Ammon's horn (tissue), 1 donor: ENCODE data around the gene GP9.

Experiments
- DNase-seq: peaks from one replicate; pipeline ENCODE4 v3.0.0-alpha.2; 2016; ENCODE audit warnings: low spot score

Gene GP9

DNA sequence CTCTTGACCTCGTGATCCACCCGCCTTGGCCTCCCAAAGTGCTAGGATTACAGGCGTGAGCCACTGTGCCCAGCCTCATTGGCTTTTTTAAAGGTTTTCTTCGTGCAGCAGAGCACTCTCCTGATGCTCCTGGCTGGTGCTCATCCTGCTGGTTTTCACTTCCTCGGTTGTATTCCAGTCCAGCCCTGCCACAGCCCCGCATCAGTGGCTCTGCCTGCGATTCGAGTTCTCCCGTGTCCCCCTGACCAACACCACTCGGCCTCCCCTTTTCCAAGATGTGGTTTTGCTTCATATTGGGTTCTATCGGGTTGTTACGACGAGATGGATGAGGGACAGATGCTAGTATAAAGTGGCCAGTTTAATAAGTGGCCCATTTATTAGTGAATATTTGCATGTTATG, 31.7 kb upstream of the GP9 start:
- no peak for DNase-seq

DNA sequence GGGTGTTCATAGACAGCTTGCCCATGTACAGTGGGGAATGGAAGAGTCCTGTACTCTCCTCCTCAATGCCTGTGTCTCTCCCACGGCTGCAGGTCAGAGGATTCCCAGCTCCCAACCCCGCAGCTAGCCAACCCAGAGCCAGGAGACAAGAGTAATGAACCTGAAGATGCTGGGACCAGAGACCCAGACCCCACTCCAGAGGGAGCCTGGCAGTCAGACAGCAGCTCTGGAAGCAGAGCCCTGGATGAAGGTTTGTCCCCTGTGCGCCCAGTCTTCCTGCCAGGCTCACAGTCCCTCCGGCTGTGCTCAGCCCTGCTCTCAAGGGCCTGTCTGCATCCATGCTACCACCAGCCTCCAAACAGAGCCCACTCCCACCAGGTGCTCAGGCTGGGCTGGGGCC, 30.0 kb upstream of the GP9 start:
- DNase-seq: no peak

DNA sequence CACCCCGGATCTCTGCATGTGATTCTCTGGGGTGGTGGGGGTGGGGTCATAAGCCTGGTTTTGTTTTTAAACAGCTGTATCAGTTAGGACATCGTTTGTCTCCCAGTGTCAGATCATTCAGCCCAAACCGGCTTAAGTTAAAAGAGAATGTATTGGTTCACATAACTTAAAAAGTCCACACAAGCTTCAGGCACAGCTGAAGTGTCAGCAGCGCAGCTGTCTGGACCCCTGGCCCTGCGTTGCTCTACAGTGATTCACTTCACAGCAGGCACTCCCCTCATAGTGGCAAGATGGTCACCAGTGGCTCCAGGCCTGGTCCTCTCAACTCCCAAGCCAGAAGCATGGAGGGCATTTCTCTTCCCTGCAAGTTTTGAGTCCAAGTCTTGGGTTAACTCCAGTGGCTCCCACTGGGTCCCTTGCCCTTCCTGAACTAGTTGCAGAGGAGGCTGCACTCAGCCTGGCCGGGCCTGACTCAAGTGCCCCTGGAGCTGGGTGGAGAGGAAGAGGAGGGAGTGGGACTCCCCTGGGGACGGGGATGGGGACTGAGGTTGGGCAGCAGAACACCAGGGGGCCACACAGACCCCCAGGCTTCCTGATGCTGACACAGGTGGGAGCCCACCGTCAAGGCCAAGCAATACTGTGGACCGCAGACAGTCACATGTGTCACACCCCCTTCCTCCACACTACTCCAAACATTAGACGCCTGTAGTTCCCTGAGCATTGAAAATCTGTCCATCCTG, 28.9 kb upstream of the GP9 start:
- no peak for DNase-seq

DNA sequence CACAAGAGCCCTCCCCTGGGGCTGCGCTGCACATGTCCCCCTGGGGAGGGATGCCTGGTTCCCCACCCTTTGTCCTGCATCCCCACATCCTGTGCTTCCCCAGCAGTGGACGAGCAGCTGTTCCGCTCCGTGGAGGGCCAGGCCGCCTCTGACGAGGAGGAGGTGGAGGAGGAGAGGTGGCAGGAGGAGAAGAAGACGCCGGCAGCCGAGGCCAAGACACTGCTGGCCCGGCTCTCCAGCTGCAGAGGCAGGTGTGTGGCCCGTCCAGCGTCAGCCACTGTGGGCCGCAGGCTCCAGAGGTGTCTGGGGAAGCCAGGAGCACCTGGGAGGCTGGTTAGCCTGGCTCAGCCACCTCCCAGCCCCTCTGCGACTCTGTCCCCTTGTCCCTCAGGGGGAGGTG, 27.9 kb upstream of the GP9 start:
- no peak for DNase-seq

DNA sequence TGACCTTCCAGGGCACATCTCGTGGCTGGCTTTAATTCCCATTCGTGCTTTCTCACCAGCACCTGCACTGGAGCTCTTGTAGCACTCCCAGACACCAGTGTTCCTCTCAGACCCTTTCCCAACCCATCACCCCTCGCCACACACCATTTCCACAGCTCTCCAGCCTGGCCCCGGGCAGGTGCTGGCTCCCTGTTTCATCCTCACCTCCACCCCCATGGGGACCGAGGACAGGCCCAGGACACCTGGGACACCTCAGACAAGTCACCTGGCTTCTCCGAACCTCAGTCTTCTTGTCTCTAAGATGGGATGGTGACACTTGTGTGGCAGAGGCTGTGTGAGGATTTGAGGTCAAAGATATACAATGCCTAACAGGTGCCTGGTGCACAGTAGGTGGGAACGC, 27.4 kb upstream of the GP9 start:
- DNase-seq: no peak

DNA sequence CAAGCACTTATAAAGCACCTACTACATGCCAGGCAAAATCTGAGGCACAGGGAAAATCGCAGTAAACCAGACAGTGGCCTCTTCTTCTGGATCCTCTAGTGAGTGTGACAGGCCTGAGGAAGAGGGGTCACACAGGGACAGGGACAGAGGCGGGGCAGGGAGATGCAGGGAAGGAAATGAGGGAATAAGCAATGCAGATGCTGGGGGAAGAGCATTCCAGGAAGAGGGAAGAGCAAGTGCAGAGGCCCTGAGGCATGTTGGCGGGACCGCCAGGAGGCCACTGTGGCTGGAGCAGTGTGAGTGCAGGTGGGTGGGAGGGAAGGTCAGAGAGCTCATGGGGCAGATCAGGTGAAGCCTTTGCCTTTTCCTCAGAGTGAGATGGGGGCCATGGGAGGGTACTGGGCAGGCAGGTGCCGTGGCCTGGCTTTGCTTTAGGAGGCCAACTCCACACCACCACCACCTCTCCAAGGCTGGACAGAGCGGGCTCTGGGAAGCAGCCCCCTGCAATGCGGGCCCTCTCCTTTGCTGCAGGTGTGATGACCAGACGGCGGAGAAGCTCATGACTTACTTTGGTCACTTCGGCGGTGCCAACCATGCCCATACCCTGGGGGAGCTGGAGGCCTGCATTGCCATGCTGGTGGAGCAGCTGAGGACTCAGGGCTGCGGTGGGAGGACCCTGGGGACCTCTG, 26.8 kb upstream of the GP9 start:
- no peak for DNase-seq

DNA sequence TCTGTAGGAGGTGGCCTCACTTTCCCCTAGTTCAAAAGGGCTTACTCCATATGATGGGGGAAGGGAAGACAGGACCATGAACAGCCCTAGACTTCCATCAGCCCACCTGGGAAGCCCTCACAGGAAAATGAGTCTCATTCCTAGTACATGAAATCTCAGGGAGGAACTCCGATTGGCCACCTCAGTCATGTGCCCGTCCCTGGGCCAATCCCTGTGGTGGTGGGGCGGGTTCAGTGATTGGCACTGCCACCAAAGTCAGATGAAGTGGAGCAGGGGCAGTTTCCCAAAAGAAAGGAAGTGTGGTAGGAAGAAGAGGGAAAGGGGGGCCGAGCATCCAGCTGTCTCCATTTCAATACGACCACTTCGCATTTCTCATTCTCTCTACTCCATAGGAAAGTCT, 25.9 kb upstream of the GP9 start:
- no peak for DNase-seq

DNA sequence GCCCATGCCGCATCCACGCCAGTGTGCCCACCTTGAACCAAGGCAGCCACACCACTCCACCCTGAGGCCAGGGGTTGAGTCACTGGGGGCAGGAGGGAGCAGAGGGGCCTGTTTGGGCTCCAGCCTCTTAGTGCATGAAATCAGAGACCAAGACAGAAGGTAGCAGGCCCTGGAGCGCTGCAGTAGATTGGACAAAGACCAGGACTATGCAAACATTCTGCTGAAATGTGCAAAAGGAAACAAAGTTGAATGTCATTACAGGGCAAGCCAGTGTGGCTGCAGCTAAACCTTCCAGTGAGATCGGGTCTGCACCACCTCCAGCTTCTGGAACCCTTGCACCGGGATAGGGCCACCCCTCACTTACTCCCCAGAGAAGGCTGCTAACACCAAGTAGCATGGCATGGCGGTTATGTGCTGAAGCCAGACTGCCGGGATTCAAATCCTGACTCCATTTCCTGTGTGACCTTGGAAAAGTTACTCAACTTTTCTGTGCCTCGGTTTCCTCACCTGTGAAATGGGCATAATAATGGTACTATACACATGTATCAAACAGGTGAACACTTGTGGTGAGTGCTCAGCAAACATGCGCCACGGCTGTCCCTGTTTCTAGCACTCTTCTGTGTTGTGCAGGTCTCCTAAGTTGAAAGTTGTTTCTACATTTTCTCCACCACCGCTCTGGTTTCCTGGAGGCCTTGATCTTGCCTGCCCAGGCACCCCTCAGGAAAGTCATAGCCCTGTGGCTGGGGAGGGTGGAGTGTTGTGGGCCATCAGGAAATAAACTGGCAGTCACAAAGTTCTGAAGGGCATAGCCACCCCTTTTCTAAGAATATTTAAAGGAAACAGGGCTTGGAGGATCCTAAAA, 25.0 kb upstream of the GP9 start:
- no peak for DNase-seq

DNA sequence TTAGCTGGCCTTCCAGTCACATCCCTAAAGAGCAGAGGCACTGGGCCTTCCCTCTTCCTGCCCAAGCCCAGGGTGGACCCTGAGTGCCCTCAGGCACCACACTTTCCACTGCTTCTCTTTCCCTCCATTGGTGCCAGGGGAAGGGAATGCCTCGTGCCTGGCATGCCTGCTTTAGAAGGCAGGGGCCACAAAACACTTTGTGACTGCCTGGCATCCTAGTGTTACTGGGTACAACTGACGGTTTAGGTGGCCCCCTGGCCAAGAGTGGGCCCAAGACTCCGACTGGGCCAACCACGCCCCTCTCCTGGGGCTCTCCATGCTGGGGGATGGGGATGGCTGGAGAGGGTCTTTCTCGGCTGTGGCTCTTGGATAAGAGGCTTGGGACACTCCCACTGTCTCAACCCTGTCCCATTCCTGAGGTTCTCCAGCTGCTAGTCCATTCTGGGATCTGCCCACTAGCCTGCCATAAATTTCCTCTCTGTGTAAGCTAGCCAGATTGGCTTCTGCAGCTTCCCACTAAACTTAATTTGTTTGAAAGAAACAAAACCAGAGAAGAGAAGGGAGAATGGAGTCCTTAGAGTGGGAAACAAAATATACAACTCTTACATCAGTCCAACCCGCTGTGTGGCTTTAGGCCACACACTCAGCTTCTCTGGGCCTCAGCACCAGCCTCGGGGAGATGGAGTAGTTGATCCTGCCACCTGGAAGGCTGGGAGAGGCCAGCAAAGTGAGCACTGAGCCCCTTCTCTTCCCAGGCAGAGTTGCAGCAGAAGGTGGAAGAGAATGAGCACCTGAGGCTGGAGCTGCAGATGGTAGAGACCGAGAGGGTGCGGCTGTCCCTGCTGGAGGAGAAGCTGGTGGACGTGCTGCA, 24.1 kb upstream of the GP9 start:
- no peak for DNase-seq

DNA sequence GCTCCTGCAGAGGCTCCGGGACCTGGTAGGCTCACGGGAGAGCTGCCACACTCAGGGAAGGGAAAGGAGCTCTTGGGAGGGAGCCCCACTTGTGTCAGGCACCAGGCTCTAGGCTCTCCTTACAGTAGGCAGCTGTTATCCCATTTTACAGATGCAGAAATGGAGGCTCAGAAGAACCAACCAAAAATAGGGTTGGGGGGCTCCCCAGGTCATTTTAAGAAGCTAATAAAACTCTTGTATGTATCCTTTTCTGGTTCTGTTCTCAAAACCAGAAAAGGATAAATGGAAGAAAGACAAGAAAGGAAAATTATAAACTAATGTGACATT, 23.5 kb upstream of the GP9 start:
- DNase-seq: no peak

DNA sequence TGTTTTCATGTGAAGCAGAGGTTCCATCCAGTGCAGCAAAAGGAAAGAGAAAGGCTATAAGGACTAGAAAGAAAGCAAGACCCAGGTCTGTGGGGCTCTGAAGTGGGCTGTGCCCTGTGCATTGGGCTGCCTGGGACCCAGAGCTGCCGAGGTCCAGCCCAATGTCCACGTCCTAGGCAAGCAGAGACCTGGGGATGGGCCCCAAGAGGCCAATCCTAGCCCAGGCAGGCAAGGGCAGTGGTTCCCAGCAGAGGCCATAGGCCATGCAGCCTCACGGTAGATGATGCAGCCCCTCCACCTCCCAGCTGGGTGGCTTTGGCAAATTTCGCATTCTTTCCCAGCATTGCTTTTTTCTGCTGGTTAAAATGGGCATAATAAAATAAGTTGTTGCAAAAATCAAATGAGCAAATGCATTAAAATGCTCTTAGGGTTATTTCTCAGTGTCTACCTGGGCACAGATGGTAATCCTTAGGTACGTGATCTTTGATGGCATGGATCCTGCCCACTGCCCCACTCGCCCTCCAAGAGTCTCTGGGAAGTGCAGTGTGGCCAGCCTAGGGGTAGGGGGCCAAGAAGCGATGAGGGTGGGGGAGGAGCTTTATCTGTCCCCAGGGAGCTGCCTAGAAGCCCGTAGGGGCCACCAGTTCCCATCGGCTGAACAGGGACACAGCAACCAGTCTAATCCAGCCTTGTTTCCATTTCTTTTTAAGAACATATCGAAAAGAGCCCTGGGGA, 22.3 kb upstream of the GP9 start:
- DNase-seq: no peak

DNA sequence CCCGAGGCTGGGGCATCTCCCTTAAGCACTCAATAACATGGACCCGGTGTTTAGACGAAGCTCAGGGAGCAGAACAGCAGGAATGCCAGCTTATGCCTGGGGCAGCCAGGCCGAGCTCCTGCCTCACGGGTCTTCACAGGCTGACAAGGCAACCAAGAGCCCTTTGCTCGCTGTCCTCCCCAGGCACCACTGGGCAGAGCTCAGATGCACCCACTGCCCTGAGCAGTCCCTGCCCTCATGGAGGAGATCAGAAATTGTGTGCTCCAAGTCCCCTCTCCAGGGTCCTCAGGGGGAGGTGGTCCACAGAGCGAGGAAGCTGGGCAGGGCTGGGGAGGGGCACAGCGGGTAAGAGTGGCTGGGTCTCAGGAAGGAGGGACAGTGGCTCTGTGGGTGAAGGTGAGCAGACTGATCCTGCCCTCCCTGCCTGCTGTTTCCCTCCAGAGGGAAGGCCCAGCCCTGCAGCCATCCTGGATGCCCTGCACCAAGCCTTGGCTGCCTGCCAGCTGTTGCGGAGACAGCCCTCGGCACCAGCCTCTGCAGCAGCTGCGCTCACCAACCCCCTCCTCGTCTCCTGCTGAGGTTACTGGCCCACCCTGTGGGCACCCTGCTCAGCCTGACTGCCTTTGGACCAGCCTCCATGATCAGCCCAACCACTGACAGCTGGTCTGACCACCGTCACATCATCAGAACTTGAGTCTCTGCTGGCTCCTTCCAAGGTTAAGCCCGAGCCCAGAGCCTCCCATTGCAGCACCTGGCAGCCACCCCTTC, 21.1 kb upstream of the GP9 start:
- DNase-seq: no peak

DNA sequence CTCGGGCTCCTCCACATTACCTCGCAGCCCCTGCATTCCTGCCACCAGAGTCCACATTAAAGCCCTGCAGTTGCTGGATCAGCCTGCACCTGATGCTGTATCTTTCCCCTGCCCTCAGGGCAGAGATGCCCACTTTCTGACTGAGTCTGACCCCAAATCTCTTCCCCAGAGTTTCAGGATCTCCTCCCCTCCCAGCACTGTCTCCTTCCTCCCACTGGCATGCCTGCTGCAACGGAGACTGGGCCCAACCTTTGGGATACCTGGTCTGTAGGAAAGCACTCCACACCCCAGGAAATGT, 20.6 kb upstream of the GP9 start:
- no peak for DNase-seq

DNA sequence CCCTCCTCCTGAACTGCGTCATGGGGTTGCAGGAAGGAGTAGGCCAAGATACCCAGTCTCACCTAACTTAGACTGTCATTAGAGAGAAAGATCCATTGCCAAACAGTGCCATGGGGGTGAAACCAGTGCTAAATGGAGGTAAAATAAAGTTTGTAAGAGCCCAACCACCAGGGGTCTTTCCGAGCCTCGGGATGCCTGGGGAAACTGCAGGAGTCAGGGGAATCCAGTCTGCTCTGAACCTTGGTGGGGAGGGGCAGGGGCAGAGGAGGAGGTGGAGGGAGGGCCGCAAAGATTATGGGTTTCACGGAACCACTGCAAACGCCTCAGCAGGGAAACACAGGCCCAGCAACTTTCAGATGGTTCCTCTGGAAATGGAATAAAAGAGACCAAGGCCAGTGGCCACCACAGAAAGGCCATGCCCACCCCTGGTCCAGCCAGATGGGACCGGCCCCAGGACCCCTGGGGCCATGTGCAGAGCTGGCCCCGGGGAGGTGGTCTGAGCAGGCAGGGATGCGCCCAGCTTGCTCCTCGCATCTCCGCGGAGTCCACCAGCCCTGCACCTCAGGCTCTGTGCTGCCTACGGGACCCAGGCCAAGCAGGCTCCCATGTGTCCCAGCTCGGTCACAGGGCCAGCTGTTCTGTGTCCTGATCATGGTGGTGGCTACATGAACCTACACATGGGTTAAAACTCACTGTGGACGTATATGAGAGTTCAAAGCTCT, 19.8 kb upstream of the GP9 start:
- no peak for DNase-seq

DNA sequence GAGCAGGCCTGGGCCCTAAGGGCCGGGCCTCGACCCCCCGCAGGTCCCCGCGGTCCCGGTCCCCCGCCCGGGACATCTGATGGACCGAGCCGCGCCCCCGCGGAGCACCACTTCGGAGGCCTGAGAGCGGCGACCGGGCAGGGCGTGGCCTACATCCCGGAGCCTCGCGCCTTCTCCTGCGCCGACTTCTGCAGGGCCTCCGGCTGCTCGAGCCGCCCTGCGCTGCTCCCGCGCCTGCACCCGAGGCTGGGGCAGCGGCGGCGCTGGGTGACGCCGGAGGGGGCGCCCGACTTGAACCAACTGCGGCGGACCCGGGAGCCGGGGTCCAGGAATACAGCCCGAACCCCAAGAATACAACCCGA, 14.9 kb upstream of the GP9 start:
- no peak for DNase-seq

DNA sequence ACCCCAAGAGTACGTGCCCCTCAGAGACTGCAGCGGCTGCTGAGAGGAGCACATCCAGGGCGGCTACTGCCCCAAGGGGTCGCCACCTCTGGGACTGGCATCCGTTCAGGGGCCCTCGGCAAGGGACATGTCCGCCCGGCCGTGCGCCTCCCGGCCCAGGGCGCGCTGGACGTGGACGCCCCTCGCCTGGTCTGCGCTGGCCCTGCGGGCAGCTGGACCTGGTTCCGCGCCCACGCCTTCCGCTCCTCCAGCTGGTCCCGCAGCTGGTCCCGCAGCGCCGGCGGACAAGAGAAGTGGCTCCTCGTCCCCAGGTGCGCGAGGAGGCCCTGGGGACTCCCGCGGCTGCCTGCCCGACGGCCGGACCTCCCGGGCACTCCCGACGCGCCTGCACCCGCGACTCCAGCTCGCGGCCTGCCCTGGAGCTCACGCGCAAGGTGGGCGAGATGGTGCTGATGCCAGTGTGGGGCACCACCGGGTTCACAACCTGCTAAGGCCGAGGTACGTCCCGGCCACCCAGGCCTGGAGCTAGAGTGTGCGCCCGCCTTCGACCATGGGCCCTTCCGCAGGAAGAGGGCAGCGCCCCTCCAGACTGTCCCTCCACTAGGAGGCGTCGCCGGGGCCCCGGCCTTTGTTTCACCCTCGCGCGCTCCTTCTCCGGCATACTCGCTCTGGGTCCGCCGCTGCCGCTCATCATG, 14.4 kb upstream of the GP9 start:
- no peak for DNase-seq

DNA sequence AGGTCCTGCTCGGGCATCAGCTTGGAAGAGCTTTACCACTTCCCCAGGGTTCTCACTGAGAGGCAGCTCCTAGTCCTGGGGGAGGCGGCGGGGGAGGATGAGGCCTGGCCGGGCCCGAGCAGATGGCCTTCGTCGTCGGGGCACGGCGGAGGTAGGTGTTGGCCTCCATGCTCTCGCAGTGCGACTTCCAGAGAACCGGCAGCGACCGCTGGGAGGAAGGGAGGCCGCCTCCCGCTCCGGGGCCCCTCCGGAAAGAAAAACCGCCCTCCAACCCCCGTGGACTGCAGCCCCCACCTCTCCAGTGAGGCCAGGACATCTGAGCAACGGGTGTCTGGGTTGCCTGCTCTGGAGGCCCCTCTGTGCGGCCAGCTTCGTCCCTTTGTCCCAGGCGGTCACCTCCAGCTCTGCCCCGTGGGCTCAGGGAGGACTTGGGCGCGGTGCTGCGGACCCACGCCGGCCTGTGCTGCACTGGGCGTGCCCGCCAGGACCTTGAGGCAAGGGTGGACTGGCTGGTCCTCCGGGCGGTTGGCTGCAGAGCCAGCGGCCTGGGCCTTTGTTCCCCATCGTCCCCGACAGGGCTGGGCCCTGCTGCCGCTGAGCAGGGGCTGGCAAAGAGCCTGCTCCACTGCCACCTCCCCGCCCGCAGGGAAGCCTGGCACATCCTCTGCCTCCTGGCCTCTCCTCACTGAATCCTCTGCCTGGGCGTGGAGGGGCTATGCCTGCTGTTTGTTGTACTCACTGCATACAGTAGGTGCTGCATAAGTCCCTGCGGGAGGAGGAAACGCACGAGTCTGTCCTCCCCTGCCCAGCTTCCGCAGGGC, 13.6 kb upstream of the GP9 start:
- DNase-seq: no peak

DNA sequence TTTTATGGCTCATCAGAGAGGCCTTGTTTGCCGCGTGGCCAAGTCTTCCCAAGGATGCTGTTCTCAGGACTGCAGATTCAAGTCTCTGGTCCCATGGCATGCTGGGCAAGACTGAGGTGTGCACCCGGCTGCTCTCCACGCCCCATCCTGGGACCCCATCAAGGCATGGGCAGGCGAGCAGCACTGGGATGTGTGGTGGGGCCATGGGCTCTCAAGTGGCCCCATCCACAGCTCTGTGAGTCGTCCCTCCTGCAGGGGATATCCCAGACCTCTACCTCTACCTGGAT, 13.1 kb upstream of the GP9 start:
- DNase-seq: no peak
